HepG2 (cell line): ENCODE data around the gene MYO16. TPM values are rescaled to one million over a fixed set of nuclear protein-coding genes. Genes with fewer than 3 reads are reported as not detected.

Source experiments
- ATAC-seq: fragments of 200-7000 bp; cut with Tn5 transposase; 3 replicates; pipeline ENCODE4 v1.9.1; 2020; ENCODE audit warnings: mild to moderate bottlenecking, moderate library complexity
- BruUV-seq: library from RNA; stranded (reverse); fragments of 400-500 nt; replicated peaks from 2 replicates; lab custom pipeline; 2021; lab: Mats Ljungman, UMichigan
- CTCF ChIA-PET: fragments of 300-600 bp; formaldehyde crosslinking; extraction: SDS; loops from one replicate; lab custom pipeline; 2021; ENCODE audit warnings: low total read pairs, inconsistent platforms, low intra/inter-chr PET ratio; lab: Yijun Ruan, JAX
- POLR2A ChIA-PET: fragments of 350-600 bp; sonication (Branson Sonifier 250); formaldehyde crosslinking; loops from one replicate; lab custom pipeline; 2020; ENCODE audit warnings: antibody characterized with exemption, inconsistent platforms; lab: Yijun Ruan, JAX
- DNase-seq: peaks from one replicate; pipeline ENCODE4 v3.0.0-alpha.2; 2015; ENCODE audit warnings: low spot score
- FAIRE-seq: peaks from 3 replicates; lab custom pipeline; 2011; peaks lifted over from hg19 to GRCh38; lab: Jason Lieb, UNC
- H2AFZ ChIP-seq: one replicate; pipeline ENCODE4 v1.6.1; 2011; ENCODE audit warnings: low read length, inconsistent platforms
- H3K27ac ChIP-seq: fragments of 300-600 bp; 3 replicates; pipeline ENCODE4 v1.8.0; 2011; ENCODE audit warnings: mixed run types, mild to moderate bottlenecking, mixed read lengths, low read length, inconsistent platforms; ENCODE audit not compliant: insufficient read depth; ENCODE audit errors: extremely low read length
- H3K27me3 ChIP-seq, 2 experiments: fragments of 200-600 bp in 1 of 2; 2 replicates in 1 of 2; 3 replicates in 1 of 2; pipeline versions ENCODE4 v1.6.0 to v1.8.0; 2011; ENCODE audit warnings: low read length in 2 of 2, mild to moderate bottlenecking in 2 of 2, moderate library complexity in 2 of 2, inconsistent platforms in 1 of 2; ENCODE audit not compliant: insufficient read depth in 2 of 2, control insufficient read depth in 1 of 2
- H3K36me3 ChIP-seq, 2 experiments: fragments of 200-600 bp in 1 of 2; replicated peaks in 1 of 2; 2 replicates in 1 of 2; 3 replicates in 1 of 2; pipeline versions ENCODE4 v1.5.1 to v1.8.0; 2011; ENCODE audit warnings: low read length in 2 of 2, inconsistent platforms in 1 of 2; ENCODE audit not compliant: insufficient read depth in 2 of 2, control insufficient read depth in 1 of 2
- H3K4me1 ChIP-seq: 2 replicates; pipeline ENCODE4 v1.5.1; 2012; ENCODE audit warnings: low read length, inconsistent platforms; ENCODE audit not compliant: insufficient read depth
- H3K4me2 ChIP-seq: 2 replicates; pipeline ENCODE4 v1.6.0; 2011; ENCODE audit warnings: low read depth, low read length, inconsistent platforms
- H3K4me3 ChIP-seq, 3 experiments: fragments of 200-600 bp in 1 of 3; sonication (generic), shearing (Covaris generic) in 1 of 3; replicated peaks in 1 of 3; 2 replicates each; pipeline ENCODE4 v1.5.1; 2011 to 2016; ENCODE audit warnings: low read length in 3 of 3, inconsistent platforms in 2 of 3, low read depth in 2 of 3, mild to moderate bottlenecking in 2 of 3, control low read depth in 1 of 3, mixed read lengths in 1 of 3; ENCODE audit not compliant: insufficient read depth in 1 of 3
- H3K79me2 ChIP-seq: one replicate; pipeline ENCODE4 v1.6.1; 2011; ENCODE audit warnings: low read length, inconsistent platforms; ENCODE audit not compliant: insufficient read depth
- H3K9ac ChIP-seq: 2 replicates; pipeline ENCODE4 v1.6.0; 2011; ENCODE audit warnings: mild to moderate bottlenecking, low read depth, low read length, inconsistent platforms; ENCODE audit not compliant: insufficient read depth
- H3K9me3 ChIP-seq: 2 replicates; pipeline ENCODE4 v1.5.1; 2012; ENCODE audit warnings: mild to moderate bottlenecking, low read length
- H4K20me1 ChIP-seq: 2 replicates; pipeline ENCODE4 v1.6.0; 2011; ENCODE audit warnings: inconsistent platforms, mild to moderate bottlenecking, low read length, moderate library complexity; ENCODE audit not compliant: insufficient read depth
- EED ChIP-seq: sonication (generic); formaldehyde crosslinking; IDR thresholded peaks from 2 replicates; pipeline ENCODE4 v1.5.0; 2020; ENCODE audit warnings: mild to moderate bottlenecking, missing genetic modification reagents
- IRF2 ChIP-seq: IDR thresholded peaks from 2 replicates; pipeline ENCODE4 v1.6.1; 2018; ENCODE audit warnings: missing genetic modification reagents, missing compliant biosample characterization
- JARID2 ChIP-seq: sonication (generic); formaldehyde crosslinking; IDR thresholded peaks from 2 replicates; pipeline ENCODE4 v1.8.1; 2023; ENCODE audit warnings: missing genetic modification reagents, inconsistent platforms; ENCODE audit not compliant: insufficient replicate concordance
- JUN ChIP-seq: sonication (generic); formaldehyde crosslinking; IDR thresholded peaks from 2 replicates; pipeline ENCODE4 v1.4.0; 2020; ENCODE audit warnings: mild to moderate bottlenecking, missing genetic modification reagents
- KLF15 ChIP-seq: sonication (generic); formaldehyde crosslinking; IDR thresholded peaks from 2 replicates; pipeline ENCODE4 v1.8.1; 2023; ENCODE audit warnings: borderline replicate concordance, mild to moderate bottlenecking, inconsistent platforms, missing genetic modification reagents, mixed read lengths
- MLX ChIP-seq: IDR thresholded peaks from 2 replicates; pipeline ENCODE4 v1.6.1; 2016
- MXD4 ChIP-seq: IDR thresholded peaks from 2 replicates; pipeline ENCODE4 v1.6.1; 2016; ENCODE audit warnings: mild to moderate bottlenecking, missing biosample characterization, missing genetic modification reagents
- NCOR1 ChIP-seq: fragments of 200-600 bp; sonication (generic); IDR thresholded peaks from 2 replicates; pipeline ENCODE4 v1.7.0; 2017; ENCODE audit warnings: antibody characterized with exemption, low read length, borderline replicate concordance
- POGZ ChIP-seq: sonication (generic); formaldehyde crosslinking; IDR thresholded peaks from 2 replicates; pipeline ENCODE4 v1.4.0; 2020; ENCODE audit warnings: mild to moderate bottlenecking, missing genetic modification reagents
- RARA ChIP-seq: IDR thresholded peaks from 2 replicates; pipeline ENCODE4 v1.6.1; 2016; ENCODE audit warnings: missing genetic modification reagents, missing compliant biosample characterization
- SETDB1 ChIP-seq: sonication (generic); formaldehyde crosslinking; IDR thresholded peaks from 2 replicates; pipeline ENCODE4 v1.5.1; 2020; ENCODE audit warnings: missing genetic modification reagents, mild to moderate bottlenecking, borderline replicate concordance
- XRCC5 ChIP-seq: fragments of 200-400 bp; formaldehyde crosslinking; optimal IDR thresholded peaks from 2 replicates; pipeline ENCODE3; 2017; ENCODE audit warnings: mild to moderate bottlenecking, low read length
- ZNF20 ChIP-seq: sonication (generic); formaldehyde crosslinking; IDR thresholded peaks from 2 replicates; pipeline ENCODE4 v1.4.0; 2020; ENCODE audit warnings: mild to moderate bottlenecking, moderate library complexity, missing genetic modification reagents
- ZSCAN29 ChIP-seq: sonication (generic); formaldehyde crosslinking; conservative IDR thresholded peaks from 2 replicates; pipeline ENCODE4 v1.4.0; 2020; ENCODE audit warnings: mild to moderate bottlenecking, missing genetic modification reagents
- ZSCAN9 ChIP-seq: IDR thresholded peaks from 2 replicates; pipeline ENCODE4 v1.6.1; 2016; ENCODE audit warnings: borderline replicate concordance
- WGBS: methylation state at CpG from one replicate; pipeline ENCODE4 v1.1.6; 2017; ENCODE audit warnings: low lambda C conversion rate; 5-methylcytosine and 5-hydroxymethylcytosine counted together
- in situ Hi-C: cut with HindIII; loops from 2 replicates; pipeline ENCODE4 v1.10.0; 2017; ENCODE audit warnings: low pct_unique_long_range_greater_than_20kb; ENCODE audit not compliant: extremely low pct_ligation_motif_present
- intact Hi-C: fragments of 100-400 bp; cut with micrococcal nuclease; formaldehyde crosslinking; loops from one replicate; pipeline ENCODE4 v1.10.0; 2022; ENCODE audit not compliant: unreplicated experiment
- polyA plus RNA-seq, 8 experiments: library from polyadenylated mRNA; depleted of rRNA in 3 of 8; stranded (reverse) in 7 of 8; unstranded in 1 of 8; fragments of >200 nt; fragmentation: Illumina TruSeq in 4 of 8; extraction: Trizol in 4 of 8; gene quantifications; 2 replicates each; pipeline versions ENCODE4 v1.2.1 to v1.2.3, GENCODE V29; 2011 to 2016; ENCODE audit warnings: low read depth in 4 of 8, missing spikeins in 1 of 8, mixed read lengths in 1 of 8; ENCODE audit not compliant: insufficient read depth in 1 of 8
- total RNA-seq, 5 experiments: library from RNA; depleted of rRNA; stranded (reverse); fragments of >200 nt; fragmentation: Illumina TruSeq; extraction: Trizol; gene quantifications; 2 replicates each; pipeline ENCODE4 v1.2.3, GENCODE V29; 2016; ENCODE audit warnings: low read depth in 1 of 5
- TF ChIP-seq, protein P1 (sequence below): IDR thresholded peaks from 2 replicates; pipeline ENCODE4 v1.6.1; 2012; ENCODE audit warnings: low read length, improper control_type of control experiment
- TF ChIP-seq, protein P2 (sequence below): sonication (generic); formaldehyde crosslinking; IDR thresholded peaks from 2 replicates; pipeline ENCODE4 v1.4.0; 2020; ENCODE audit warnings: mild to moderate bottlenecking, low read depth, missing genetic modification reagents

MYO16 gene
- total and polyA plus RNA-seq, 2 of the 13 experiments (the other 11 are each of a cell fraction or from before 2014, with no cell fraction given), result not detected

DNA sequence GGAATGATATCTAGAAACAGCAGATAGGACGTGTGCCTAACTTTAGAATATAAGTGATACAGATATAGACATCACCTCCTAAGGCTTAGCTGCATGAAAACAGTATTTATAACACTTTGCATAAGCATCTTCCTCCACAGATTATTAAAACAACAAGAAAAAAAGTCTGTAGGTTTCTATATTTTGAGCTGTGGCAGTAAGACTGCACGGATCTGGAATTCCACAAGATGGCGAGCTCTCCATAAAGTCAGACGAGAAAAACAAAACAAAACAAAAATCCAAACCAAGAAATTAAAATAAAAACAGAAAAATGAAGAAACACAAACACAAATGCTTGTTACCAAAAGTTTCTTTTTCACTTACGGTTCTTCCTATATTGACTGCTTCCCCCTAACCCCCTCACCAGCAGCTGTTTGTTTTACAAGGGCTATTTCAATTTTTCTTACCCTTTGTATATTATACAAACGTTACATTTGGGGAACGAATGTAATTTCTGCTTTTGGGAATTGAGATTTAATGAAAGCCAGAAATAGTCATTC, 285.8 kb downstream of the MYO16 start (continued):
- TF ChIP-seq, protein P1, sequence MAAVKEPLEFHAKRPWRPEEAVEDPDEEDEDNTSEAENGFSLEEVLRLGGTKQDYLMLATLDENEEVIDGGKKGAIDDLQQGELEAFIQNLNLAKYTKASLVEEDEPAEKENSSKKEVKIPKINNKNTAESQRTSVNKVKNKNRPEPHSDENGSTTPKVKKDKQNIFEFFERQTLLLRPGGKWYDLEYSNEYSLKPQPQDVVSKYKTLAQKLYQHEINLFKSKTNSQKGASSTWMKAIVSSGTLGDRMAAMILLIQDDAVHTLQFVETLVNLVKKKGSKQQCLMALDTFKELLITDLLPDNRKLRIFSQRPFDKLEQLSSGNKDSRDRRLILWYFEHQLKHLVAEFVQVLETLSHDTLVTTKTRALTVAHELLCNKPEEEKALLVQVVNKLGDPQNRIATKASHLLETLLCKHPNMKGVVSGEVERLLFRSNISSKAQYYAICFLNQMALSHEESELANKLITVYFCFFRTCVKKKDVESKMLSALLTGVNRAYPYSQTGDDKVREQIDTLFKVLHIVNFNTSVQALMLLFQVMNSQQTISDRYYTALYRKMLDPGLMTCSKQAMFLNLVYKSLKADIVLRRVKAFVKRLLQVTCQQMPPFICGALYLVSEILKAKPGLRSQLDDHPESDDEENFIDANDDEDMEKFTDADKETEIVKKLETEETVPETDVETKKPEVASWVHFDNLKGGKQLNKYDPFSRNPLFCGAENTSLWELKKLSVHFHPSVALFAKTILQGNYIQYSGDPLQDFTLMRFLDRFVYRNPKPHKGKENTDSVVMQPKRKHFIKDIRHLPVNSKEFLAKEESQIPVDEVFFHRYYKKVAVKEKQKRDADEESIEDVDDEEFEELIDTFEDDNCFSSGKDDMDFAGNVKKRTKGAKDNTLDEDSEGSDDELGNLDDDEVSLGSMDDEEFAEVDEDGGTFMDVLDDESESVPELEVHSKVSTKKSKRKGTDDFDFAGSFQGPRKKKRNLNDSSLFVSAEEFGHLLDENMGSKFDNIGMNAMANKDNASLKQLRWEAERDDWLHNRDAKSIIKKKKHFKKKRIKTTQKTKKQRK, result no peak
- no peak for TF ChIP-seq EED (CRISPR knock-in tag)
- no peak for TF ChIP-seq NCOR1
- TF ChIP-seq JARID2 (CRISPR knock-in tag), result no peak
- TF ChIP-seq JUN (CRISPR knock-in tag), result no peak
- no peak for TF ChIP-seq MXD4 (CRISPR knock-in tag)
- TF ChIP-seq SETDB1 (CRISPR knock-in tag), result no peak
- TF ChIP-seq, all 625 proteins: peak for 2

GRCh38 chr13:108915634-108916512, 286.5 kb downstream of the MYO16 start:
- TSS peak; percentile 97 for BruUV-seq
- in situ Hi-C loops, result no loop called here
- FAIRE-seq, result peak; percentile 80
- TF ChIP-seq, protein P2, sequence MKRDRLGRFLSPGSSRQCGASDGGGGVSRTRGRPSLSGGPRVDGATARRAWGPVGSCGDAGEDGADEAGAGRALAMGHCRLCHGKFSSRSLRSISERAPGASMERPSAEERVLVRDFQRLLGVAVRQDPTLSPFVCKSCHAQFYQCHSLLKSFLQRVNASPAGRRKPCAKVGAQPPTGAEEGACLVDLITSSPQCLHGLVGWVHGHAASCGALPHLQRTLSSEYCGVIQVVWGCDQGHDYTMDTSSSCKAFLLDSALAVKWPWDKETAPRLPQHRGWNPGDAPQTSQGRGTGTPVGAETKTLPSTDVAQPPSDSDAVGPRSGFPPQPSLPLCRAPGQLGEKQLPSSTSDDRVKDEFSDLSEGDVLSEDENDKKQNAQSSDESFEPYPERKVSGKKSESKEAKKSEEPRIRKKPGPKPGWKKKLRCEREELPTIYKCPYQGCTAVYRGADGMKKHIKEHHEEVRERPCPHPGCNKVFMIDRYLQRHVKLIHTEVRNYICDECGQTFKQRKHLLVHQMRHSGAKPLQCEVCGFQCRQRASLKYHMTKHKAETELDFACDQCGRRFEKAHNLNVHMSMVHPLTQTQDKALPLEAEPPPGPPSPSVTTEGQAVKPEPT (CRISPR knock-in tag), result no peak
- TF ChIP-seq ZNF20 (no peak), IRF2 (CRISPR knock-in tag) (peak; percentile 32; the same call in 1 of the 2 replicates), ZSCAN29 (CRISPR knock-in tag) (no peak), MLX (CRISPR knock-in tag) (0 out of 2 replicates have a peak, but pooled peaks have one; percentile 34), XRCC5 (peak; percentile 38), POGZ (CRISPR knock-in tag) (peak; percentile 62), KLF15 (no peak), ZSCAN9 (CRISPR knock-in tag) (no peak), RARA (CRISPR knock-in tag) (peak; percentile 92)

More at GRCh38 chr13:108915634-108916512, 286.5 kb downstream of the MYO16 start:
- ChIA-PET POLR2A (interaction anchor here (1.2 kb wide), 1 partner anchor 21 kb away, joined by 4 read pairs; no protein-coding TSS in a partner anchor), CTCF (no interaction called here)
- no peak overlapping the region for H2AFZ ChIP-seq
- H3K4me1 ChIP-seq, result peaks cover 22% of the 10 kb centered on the region
- no peaks in the 10 kb centered on the region for H3K79me2 ChIP-seq
- DNase-seq (peak; percentile 91), ATAC-seq (peak; percentile 98)
- H3K4me3 ChIP-seq, result peak overlapping the region in 2 of 3 experiments; percentile 38 to 39; a peak in 2 of 6 replicates
- H3K4me2 ChIP-seq, result peak overlapping the region; percentile 57
- no peaks in the 10 kb centered on the region for H4K20me1 ChIP-seq
- peak overlapping the region; percentile 24 for H3K9ac ChIP-seq
- 0 out of 5 replicates have a peak, but pooled peaks cover 0 to 5% of the 10 kb centered on the region in 2 experiments for H3K27me3 ChIP-seq
- no peaks in the 10 kb centered on the region for H3K36me3 ChIP-seq
- 19% methylated on average over 9 of the region's 9 CpGs for WGBS
- H3K9me3 ChIP-seq, result no peaks in the 10 kb centered on the region
- intact Hi-C loops, result no loop called here
- peak overlapping the region; percentile 61 for H3K27ac ChIP-seq
